ENCODE results near the gene PYGM. TPM values are rescaled to one million over a fixed set of nuclear protein-coding genes. Genes with fewer than 3 reads are reported as not detected.

The PYGM gene
- total and polyA plus RNA-seq, 2 of the 8 experiments (the other 6 are each of a cell fraction or from before 2014, with no cell fraction given): 9.6 to 10.0 TPM

DNA sequence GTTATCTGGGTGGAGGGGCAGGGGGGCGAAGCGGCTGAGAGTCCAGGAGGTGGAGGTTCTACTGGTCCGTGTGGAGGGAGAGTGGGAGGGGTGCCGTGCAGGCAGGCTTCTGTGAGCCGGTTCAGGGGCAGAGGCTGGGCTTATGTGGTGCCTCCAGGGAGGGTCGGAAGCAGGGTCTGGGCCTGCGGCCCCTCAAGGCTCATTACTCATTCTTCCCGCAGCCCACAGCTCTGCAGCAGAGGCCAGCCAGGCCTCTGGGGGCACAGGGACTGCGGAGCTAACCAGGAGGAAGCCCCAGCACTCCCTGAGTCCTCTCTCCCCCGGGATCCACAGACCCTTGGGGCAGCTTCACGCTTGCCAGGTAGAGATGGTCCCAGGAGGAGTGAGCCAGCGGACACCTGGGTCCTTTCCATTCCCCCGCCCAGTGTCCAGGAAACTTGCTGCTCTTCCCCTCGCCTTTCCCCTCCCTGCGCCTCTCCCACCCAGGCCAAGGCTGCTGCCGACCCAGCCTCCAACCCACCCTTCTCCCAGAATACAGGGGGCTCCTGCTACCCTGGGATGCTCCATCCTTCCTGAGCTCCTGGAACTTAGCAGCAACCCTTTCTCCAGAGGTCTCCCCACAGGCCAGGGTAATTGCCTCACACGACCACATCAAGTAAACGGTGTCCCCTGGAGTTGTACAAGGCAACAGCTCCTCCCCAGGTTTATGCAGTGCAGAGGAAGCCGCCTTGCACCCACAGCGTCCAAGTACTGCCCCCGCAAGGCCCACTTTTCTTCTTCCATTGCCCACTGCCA is 43.1 kb downstream of the PYGM start (continued):
- TF ChIP-seq TAF7 (optimal IDR thresholded peaks at IDR 0.05; ENCODE audit: borderline replicate concordance, low read depth, low read length): no peak
